HepG2 (cell line): ENCODE measurements around the gene APOC3. TPM values are rescaled to one million over a fixed set of nuclear protein-coding genes. Genes with fewer than 3 reads are reported as not detected.

Experiments used
- ATAC-seq: fragments of 200-7000 bp; cut with Tn5 transposase; 3 replicates; pipeline ENCODE4 v1.9.1; 2020; ENCODE audit warnings: mild to moderate bottlenecking, moderate library complexity
- BruUV-seq: library from RNA; stranded (reverse); fragments of 400-500 nt; replicated peaks from 2 replicates; lab custom pipeline; 2021; lab: Mats Ljungman, UMichigan
- CTCF ChIA-PET: fragments of 300-600 bp; formaldehyde crosslinking; extraction: SDS; loops from one replicate; lab custom pipeline; 2021; ENCODE audit warnings: low total read pairs, inconsistent platforms, low intra/inter-chr PET ratio; lab: Yijun Ruan, JAX
- POLR2A ChIA-PET: fragments of 350-600 bp; sonication (Branson Sonifier 250); formaldehyde crosslinking; loops from one replicate; lab custom pipeline; 2020; ENCODE audit warnings: antibody characterized with exemption, inconsistent platforms; lab: Yijun Ruan, JAX
- DNase-seq: peaks from one replicate; pipeline ENCODE4 v3.0.0-alpha.2; 2015; ENCODE audit warnings: low spot score
- FAIRE-seq: peaks from 3 replicates; lab custom pipeline; 2011; peaks lifted over from hg19 to GRCh38; lab: Jason Lieb, UNC
- H2AFZ ChIP-seq: one replicate; pipeline ENCODE4 v1.6.1; 2011; ENCODE audit warnings: low read length, inconsistent platforms
- H3K27ac ChIP-seq: fragments of 300-600 bp; 3 replicates; pipeline ENCODE4 v1.8.0; 2011; ENCODE audit warnings: mixed run types, mild to moderate bottlenecking, mixed read lengths, low read length, inconsistent platforms; ENCODE audit not compliant: insufficient read depth; ENCODE audit errors: extremely low read length
- H3K27me3 ChIP-seq, 2 experiments: fragments of 200-600 bp in 1 of 2; 2 replicates in 1 of 2; 3 replicates in 1 of 2; pipeline versions ENCODE4 v1.6.0 to v1.8.0; 2011; ENCODE audit warnings: low read length in 2 of 2, mild to moderate bottlenecking in 2 of 2, moderate library complexity in 2 of 2, inconsistent platforms in 1 of 2; ENCODE audit not compliant: insufficient read depth in 2 of 2, control insufficient read depth in 1 of 2
- H3K36me3 ChIP-seq, 2 experiments: fragments of 200-600 bp in 1 of 2; replicated peaks in 1 of 2; 2 replicates in 1 of 2; 3 replicates in 1 of 2; pipeline versions ENCODE4 v1.5.1 to v1.8.0; 2011; ENCODE audit warnings: low read length in 2 of 2, inconsistent platforms in 1 of 2; ENCODE audit not compliant: insufficient read depth in 2 of 2, control insufficient read depth in 1 of 2
- H3K4me1 ChIP-seq: 2 replicates; pipeline ENCODE4 v1.5.1; 2012; ENCODE audit warnings: low read length, inconsistent platforms; ENCODE audit not compliant: insufficient read depth
- H3K4me2 ChIP-seq: 2 replicates; pipeline ENCODE4 v1.6.0; 2011; ENCODE audit warnings: low read depth, low read length, inconsistent platforms
- H3K4me3 ChIP-seq, 3 experiments: fragments of 200-600 bp in 1 of 3; sonication (generic), shearing (Covaris generic) in 1 of 3; replicated peaks in 1 of 3; 2 replicates each; pipeline ENCODE4 v1.5.1; 2011 to 2016; ENCODE audit warnings: low read length in 3 of 3, inconsistent platforms in 2 of 3, low read depth in 2 of 3, mild to moderate bottlenecking in 2 of 3, control low read depth in 1 of 3, mixed read lengths in 1 of 3; ENCODE audit not compliant: insufficient read depth in 1 of 3
- H3K79me2 ChIP-seq: one replicate; pipeline ENCODE4 v1.6.1; 2011; ENCODE audit warnings: low read length, inconsistent platforms; ENCODE audit not compliant: insufficient read depth
- H3K9ac ChIP-seq: 2 replicates; pipeline ENCODE4 v1.6.0; 2011; ENCODE audit warnings: mild to moderate bottlenecking, low read depth, low read length, inconsistent platforms; ENCODE audit not compliant: insufficient read depth
- H3K9me3 ChIP-seq: 2 replicates; pipeline ENCODE4 v1.5.1; 2012; ENCODE audit warnings: mild to moderate bottlenecking, low read length
- H4K20me1 ChIP-seq: 2 replicates; pipeline ENCODE4 v1.6.0; 2011; ENCODE audit warnings: inconsistent platforms, mild to moderate bottlenecking, low read length, moderate library complexity; ENCODE audit not compliant: insufficient read depth
- HOXA7 ChIP-seq: sonication (generic); formaldehyde crosslinking; IDR thresholded peaks from 2 replicates; pipeline ENCODE4 v1.8.1; 2022; ENCODE audit warnings: mild to moderate bottlenecking, missing genetic modification reagents, moderate library complexity
- U2AF1 ChIP-seq: fragments of 200-400 bp; formaldehyde crosslinking; optimal IDR thresholded peaks from 2 replicates; pipeline ENCODE3; 2017; ENCODE audit warnings: mild to moderate bottlenecking, low read depth, low read length
- ZNF337 ChIP-seq: sonication (generic); formaldehyde crosslinking; IDR thresholded peaks from 2 replicates; pipeline ENCODE4 v1.5.1; 2020; ENCODE audit warnings: missing genetic modification reagents, low read depth, mild to moderate bottlenecking, borderline replicate concordance
- ZNF512B ChIP-seq: sonication (generic); formaldehyde crosslinking; IDR thresholded peaks from 2 replicates; pipeline ENCODE4 v1.5.1; 2020; ENCODE audit warnings: missing genetic modification reagents, mild to moderate bottlenecking, borderline replicate concordance
- WGBS: methylation state at CpG from one replicate; pipeline ENCODE4 v1.1.6; 2017; ENCODE audit warnings: low lambda C conversion rate; 5-methylcytosine and 5-hydroxymethylcytosine counted together
- in situ Hi-C: cut with HindIII; loops from 2 replicates; pipeline ENCODE4 v1.10.0; 2017; ENCODE audit warnings: low pct_unique_long_range_greater_than_20kb; ENCODE audit not compliant: extremely low pct_ligation_motif_present
- intact Hi-C: fragments of 100-400 bp; cut with micrococcal nuclease; formaldehyde crosslinking; loops from one replicate; pipeline ENCODE4 v1.10.0; 2022; ENCODE audit not compliant: unreplicated experiment
- polyA plus RNA-seq, 8 experiments: library from polyadenylated mRNA; depleted of rRNA in 3 of 8; stranded (reverse) in 7 of 8; unstranded in 1 of 8; fragments of >200 nt; fragmentation: Illumina TruSeq in 4 of 8; extraction: Trizol in 4 of 8; gene quantifications; 2 replicates each; pipeline versions ENCODE4 v1.2.1 to v1.2.3, GENCODE V29; 2011 to 2016; ENCODE audit warnings: low read depth in 4 of 8, missing spikeins in 1 of 8, mixed read lengths in 1 of 8; ENCODE audit not compliant: insufficient read depth in 1 of 8
- total RNA-seq, 5 experiments: library from RNA; depleted of rRNA; stranded (reverse); fragments of >200 nt; fragmentation: Illumina TruSeq; extraction: Trizol; gene quantifications; 2 replicates each; pipeline ENCODE4 v1.2.3, GENCODE V29; 2016; ENCODE audit warnings: low read depth in 1 of 5

APOC3 gene
- total and polyA plus RNA-seq, 2 of the 13 experiments (the other 11 are each of a cell fraction or from before 2014, with no cell fraction given), result 314 to 687 TPM

DNA sequence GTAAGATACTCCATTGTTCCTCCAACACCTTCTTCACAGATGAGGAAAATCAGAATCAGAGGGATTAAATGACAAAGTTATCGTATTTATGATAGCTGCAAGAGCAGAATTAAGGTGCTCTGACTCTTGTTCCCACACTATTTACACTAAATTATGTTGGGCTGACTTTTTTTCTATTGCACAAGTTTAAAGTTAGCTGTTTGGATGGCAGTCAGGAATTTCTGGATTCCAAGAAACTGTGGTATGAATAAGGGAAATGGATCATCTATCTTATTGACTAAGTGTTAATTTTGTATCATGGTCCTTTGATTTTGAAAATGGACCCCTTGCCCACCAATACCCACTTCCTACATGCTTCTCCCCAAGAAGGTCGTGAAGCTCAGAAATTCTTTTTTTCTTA, 27.6 kb downstream of the APOC3 start:
- H3K27ac ChIP-seq, result no peak overlapping the region
- intact Hi-C loops, result no loop called here
- no peak overlapping the region for H2AFZ ChIP-seq
- no TSS peak for BruUV-seq
- no peak overlapping the region for H3K9ac ChIP-seq
- no peaks in the 10 kb centered on the region for H3K27me3 ChIP-seq
- TF ChIP-seq ZNF337 (CRISPR knock-in tag) (no peak), HOXA7 (CRISPR knock-in tag) (no peak), U2AF1 (no peak)
- FAIRE-seq, result no peak
- no peak overlapping the region for H3K4me2 ChIP-seq
- H3K79me2 ChIP-seq, result no peaks in the 10 kb centered on the region
- ChIA-PET POLR2A (interaction anchor here (1.3 kb wide), 1 partner anchor 21 kb away, joined by 4 read pairs; no protein-coding TSS in a partner anchor), CTCF (no interaction called here)
- H3K4me1 ChIP-seq, result no peaks in the 10 kb centered on the region
- in situ Hi-C loops, result no loop called here
- H3K36me3 ChIP-seq, result peaks cover 11 to 51% of the 10 kb centered on the region in 2 experiments
- DNase-seq, result no peak
- H4K20me1 ChIP-seq, result no peaks in the 10 kb centered on the region
- H3K4me3 ChIP-seq, result no peak overlapping the region
- H3K9me3 ChIP-seq, result no peaks in the 10 kb centered on the region
- ATAC-seq, result no peak
- 98% methylated on average over 2 of the region's 2 CpGs for WGBS

- POLR2A ChIA-PET, result no interaction called here
- H4K20me1 ChIP-seq, result no peaks in the 10 kb centered on the region
- H3K4me3 ChIP-seq, result no peak overlapping the region
- FAIRE-seq (no peak), ATAC-seq (no peak)
- no peaks in the 10 kb centered on the region for H3K9me3 ChIP-seq
- 94% methylated on average over 7 of the region's 7 CpGs for WGBS
- H3K4me1 ChIP-seq, result no peaks in the 10 kb centered on the region
- no peak overlapping the region for H3K27ac ChIP-seq
- intact Hi-C loops, result no loop called here
- peaks cover 11 to 54% of the 10 kb centered on the region in 2 experiments for H3K36me3 ChIP-seq
- H3K27me3 ChIP-seq, result no peaks in the 10 kb centered on the region
- no peak for TF ChIP-seq ZNF512B (CRISPR knock-in tag)
- TF ChIP-seq, all 625 proteins: peak for 0
- in situ Hi-C loops, result no loop called here
- CTCF ChIA-PET, result no interaction called here
- H2AFZ ChIP-seq, result no peak overlapping the region
- no TSS peak for BruUV-seq
- DNase-seq, result no peak
- H3K79me2 ChIP-seq, result no peaks in the 10 kb centered on the region
- H3K9ac ChIP-seq, result no peak overlapping the region
- no peak overlapping the region for H3K4me2 ChIP-seq
Observed at GRCh38 chr11:116857936-116858335, 28.2 kb downstream of the APOC3 start.
